ENCODE measurements around the gene PDE8B.

DNA sequence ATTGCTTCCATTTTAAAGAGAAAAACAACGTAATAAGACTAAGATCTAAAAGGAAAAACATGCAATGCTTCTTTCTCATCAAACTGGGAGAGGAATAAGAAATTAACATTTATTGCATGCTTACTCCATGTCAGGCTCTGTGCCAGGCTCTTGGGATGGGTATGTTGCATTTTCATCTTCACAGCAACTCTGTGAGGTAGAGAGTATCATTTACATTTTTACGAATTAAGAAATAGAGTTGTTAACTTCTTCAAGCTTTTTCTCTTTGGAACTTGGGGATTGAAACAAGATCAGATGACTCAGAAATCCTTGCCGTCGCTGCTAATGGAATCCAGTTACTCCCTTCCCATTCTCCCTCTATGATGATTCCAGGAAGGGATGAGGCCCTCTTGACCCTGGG lies 39.5 kb downstream of the PDE8B start:
- TF ChIP-seq POLR2AphosphoS5 (IDR thresholded peaks at IDR 0.05; ENCODE audit: borderline replicate concordance, low read depth, low read length) (no peak), EZH2 (IDR thresholded peaks at IDR 0.05) (no peak), FOXP2 (optimal IDR thresholded peaks at IDR 0.05; ENCODE audit: control extremely low read depth, extremely low read length, insufficient read depth) (no peak)

Measured in SK-N-MC (cell line).